Activated CD8-positive, alpha-beta memory T cell treated with anti-CD3 and anti-CD28 coated beads, Interleukin-2, amount 50 U/mL, for 4 hours (primary cell): ENCODE results near the gene ADAMTS15.

Source experiments
- DNase-seq: peaks from one replicate; pipeline ENCODE4 v3.0.0-alpha.2; 2020

The ADAMTS15 gene

GRCh38 chr11:130448416-130449309 lies at the start of gene ADAMTS15:
TSS of gene ADAMTS15 (plus strand) at chr11:130448645. CDS start at chr11:130448974, 329 bp downstream.
- DNase-seq: no peak

DNA sequence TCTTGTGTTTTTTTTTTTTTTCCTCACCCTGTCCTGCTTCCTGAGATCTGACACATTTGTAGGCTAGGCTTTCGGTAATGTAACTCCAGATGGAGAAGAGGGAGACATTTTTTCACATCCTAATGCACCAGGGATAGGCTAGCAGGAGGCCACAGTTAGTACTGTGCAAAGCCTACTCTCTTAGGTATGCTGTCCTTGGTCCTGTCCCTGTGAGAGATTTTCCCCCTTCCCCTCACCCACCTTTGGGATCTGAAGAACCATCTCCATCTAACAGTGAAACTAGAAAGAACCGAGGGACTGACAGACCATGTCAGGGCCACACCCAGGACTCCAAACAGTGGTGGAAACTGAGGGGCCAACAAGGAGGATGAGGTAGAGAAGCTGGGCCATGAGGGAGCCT lies 49.2 kb upstream of the ADAMTS15 start:
- DNase-seq: no peak

DNA sequence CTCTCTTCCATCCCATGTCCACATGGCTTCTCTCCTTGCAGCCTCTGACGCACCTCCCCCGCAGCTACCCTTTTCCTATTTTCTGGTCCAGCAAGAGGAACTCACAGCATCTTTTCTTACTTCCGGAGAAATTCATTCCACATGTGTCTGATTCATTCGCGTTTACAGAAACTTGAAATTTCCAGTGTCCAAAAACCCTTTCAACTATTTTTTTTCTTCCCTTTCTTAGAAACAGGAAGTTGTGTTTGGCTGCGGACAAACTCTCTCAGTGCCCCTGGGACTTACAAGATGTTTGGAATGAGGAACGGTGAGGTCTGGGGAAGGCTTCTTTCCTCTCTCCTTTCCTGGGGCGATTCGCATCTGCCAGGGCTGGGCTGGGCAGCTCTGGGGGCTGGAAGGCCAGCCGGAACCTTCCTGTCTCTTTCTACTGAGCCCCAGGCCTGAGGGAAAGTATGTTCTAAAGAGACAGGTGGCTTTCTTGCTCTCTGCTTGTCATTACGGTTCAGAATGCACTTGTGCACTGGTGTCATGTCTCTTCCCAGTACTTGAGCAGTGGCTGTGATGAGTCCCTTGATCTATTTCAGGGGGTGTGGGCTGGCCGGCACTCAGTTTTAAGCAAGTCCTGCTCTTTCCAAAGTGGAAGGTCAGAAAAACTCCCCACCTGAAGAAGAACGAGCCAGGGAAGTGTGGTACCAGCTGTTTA lies 47.5 kb upstream of the ADAMTS15 start:
- DNase-seq: no peak

GRCh38 chr11:130402570-130402969 lies 45.9 kb upstream of the ADAMTS15 start:
- no peak for DNase-seq

- DNase-seq: no peak
These were observed 45.1 kb upstream of the ADAMTS15 start for GRCh38 chr11:130403271-130403804.

DNA sequence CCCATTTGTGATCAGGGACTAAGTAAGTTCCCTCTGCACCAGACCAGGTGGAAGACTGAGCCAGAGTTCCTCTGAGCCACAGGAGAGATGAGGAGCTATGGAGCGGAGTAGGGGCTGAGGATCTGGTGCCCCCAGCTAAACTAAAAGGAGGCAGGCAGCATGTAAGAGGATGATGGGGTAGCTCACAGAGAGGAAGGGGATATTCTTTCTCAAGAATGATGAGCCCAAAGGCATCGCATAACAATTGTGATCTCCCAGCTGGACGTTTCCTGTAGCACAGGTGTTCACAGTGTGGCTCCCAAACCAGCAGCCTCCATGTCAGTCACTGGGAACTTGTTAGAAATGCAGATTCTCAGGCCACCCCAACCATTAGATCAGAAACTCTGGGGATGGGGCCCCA lies 44.5 kb upstream of the ADAMTS15 start:
- no peak for DNase-seq

DNA sequence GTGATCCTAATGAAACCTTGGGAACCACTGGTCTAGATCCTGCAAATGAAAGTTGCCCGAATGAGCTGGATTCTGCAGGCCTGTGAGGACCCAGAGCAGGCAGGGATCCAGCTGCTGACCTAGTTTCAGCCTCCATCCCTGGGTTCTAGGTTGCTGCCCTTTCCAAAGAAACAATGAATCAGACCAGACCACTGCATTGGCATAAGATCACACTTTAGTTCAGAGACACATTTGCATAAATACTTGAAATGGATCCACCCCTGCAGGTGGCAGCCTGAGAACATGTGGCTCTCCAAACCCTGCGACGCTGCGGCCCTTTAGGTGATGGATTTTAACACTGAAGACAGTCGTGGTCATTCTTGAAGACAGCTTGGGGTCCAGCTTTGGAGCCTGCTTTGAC lies 43.7 kb upstream of the ADAMTS15 start:
- no peak for DNase-seq

GRCh38 chr11:130405428-130405827 lies 43.0 kb upstream of the ADAMTS15 start:
- no peak for DNase-seq

GRCh38 chr11:130407978-130408377 lies 40.5 kb upstream of the ADAMTS15 start:
- no peak for DNase-seq

DNA sequence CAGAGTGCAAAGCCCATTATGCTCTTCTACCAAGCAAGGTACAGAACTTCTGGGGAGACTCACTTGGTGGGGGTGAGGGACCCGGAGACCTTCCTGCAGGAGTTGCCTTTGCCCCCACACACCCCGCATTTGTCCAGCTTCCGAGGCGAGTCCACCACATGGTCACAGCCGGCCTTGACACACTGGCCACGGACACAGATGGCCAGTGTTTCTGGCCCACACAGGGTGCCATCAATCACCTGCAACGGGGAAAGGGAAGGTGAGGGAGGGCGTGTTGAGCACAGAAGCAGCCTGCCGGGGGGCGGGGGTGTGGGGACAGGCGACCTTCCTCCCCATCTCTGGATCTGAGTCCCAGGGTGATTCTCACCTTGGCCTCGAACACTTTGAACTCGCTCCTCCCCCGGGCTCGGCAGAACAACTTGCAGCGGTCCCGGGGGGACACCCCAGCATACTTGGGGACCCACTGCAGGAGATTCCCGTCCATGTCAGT lies 40.0 kb upstream of the ADAMTS15 start:
- no peak for DNase-seq

- DNase-seq: no peak
These were observed 39.5 kb upstream of the ADAMTS15 start for GRCh38 chr11:130408901-130409300.

- no peak for DNase-seq
These were observed 38.7 kb upstream of the ADAMTS15 start for GRCh38 chr11:130409594-130410388.

DNA sequence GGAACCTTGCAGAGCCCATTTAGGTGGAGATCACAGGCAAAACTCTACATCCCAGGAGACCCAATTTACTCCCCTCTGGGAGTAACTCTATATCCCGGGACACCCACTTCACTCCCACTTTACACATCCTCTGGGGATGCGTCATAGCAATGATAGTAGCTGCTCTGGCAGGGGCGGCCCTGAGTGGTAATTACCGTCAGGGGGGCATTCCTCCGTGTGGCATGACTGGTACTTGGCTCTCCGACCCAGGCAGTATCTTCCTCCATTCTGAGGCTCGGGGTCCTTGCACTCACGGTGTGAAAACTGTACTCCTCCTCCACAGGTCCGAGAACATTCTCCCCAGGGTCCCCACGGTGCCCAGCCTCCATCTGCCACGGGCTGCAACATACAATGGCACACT lies 37.2 kb upstream of the ADAMTS15 start:
- DNase-seq: no peak

DNA sequence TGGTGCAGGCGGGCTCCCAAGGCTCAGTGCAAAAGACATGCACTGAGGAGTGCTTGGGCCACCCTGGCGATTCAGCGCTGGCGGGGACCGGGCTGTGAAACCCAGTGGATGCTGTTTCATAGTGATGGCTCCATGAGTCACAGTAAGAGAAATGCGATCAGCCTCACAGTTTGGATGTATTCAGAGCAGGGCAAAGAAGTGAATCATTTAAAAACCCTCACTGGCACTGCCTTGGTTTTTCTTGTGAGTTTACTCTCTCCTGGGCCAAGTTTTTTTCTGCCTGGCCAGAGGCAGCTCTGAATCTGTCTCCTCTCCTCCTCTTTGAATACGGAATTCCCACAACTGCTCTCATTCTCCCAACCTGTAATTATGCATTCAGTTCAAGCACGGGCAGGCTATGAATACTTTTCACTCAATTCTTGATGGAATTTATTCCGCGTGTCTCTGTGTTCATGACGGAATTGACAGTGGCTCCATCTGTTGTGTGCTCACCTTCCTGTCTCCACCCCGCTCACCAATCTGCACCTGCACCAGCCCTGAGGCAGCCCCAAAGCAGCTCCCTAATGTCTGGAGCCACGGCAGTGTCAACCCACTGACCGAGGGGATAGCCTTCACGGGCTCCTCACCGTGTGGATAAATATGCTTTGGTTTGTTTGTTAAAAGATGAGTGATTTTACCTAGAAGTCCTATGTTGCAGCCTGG lies 34.9 kb upstream of the ADAMTS15 start:
- no peak for DNase-seq

- no peak for DNase-seq
These were observed 34.1 kb upstream of the ADAMTS15 start for GRCh38 chr11:130414107-130415080.

DNA sequence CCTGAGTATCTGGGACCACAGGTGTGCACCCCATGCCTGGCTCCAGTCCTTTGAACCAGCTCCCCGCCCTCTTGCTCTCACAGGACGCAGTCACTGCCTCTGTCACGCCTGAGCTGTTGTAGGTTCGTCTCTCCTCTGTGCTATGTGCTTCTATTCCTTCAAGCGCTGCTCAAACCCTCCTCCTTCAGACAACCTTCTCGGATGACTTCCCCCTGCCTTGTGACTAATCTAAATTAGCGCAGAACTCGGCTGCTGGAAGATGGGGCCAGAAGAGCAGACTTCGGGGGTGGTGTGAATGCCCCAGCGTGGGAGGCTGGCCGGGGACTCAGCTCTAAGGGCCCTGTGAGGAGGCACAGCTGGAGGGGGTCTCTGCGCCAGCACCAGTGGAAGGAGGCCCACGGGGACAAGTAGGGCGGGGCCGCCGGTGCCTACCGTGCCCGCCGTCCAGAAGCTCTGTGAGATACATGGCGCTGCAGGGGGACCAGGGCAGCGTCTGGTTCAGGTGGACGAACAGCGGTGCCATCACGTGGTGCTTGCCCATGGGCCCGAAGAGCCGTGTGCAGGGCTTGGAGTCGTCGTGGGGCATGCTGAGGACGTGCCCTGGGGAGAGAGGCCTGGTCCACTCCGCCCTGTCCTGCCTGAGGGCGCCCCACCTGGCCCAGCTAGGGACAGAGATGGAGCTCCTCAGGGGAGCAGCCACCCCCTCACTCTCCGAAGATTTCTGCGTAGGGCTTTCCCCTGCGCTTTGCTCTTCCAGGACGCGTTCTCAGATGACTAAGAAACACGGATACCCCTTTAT lies 32.5 kb upstream of the ADAMTS15 start:
- DNase-seq: no peak

DNA sequence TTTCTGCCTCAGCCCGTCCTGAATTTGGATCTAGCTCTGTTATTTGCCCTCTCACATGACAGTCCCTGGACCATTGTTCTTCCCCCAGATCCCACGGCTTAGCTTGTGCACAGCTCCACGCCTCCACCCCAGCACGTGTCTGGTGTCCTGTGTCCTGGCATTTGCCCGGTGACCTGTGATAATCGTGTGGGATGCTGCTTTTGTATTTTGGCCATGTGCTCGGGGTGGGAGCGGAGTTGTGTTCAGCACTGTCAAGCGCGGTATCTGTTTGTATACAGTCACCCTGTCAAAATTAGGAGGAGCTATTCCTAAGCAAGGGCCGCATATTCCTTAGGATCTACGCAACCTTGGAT lies 31.9 kb upstream of the ADAMTS15 start:
- DNase-seq: no peak

- DNase-seq: no peak
These were observed 31.5 kb upstream of the ADAMTS15 start for GRCh38 chr11:130416906-130417305.

DNA sequence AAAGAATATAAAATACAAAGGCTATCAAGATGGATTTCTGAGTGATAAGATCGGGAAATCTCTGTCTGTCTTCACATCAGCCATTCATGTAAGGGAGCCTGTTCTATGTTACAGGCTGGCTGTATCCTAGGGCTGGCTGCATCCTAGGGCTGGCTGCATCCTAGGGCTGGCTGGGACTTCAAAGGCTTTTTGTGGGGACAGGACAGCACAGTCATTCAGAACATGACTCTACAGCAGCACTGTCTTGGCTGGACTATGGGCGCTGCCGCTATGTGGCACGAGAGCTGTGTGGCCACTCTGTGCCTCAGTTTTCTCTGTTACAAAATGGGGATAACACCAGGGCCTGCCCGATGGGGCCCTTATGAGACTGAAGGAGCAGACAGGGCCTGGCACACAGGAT lies 30.2 kb upstream of the ADAMTS15 start:
- DNase-seq: no peak

GRCh38 chr11:130418756-130419155 lies 29.7 kb upstream of the ADAMTS15 start:
- no peak for DNase-seq
